ENCODE results near the gene GMPR.

Gene GMPR

DNA sequence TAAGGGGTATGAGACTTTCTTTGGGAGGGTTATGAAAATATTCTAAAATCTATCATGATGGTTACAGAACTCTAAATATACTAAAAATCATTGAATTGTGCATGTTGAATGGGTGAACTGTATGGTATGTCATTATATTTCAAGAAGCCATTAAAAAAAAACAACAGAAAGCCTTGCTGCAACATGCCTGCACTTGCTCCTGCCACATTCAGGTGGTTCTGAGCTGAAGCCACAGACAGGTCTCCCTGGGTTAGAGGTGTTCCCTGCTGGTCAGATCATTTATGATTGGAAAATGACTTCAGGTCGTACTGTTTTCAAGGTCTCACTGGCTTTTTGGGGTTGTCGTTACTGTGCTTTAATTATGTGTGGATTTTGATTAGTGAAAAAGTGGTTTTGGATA is 13.3 kb downstream of the GMPR start:
- H3K4me3 ChIP-seq (ENCODE audit: low read depth, low read length) = no peak overlapping the region
- DNase-seq (ENCODE audit: low read depth, low spot score) = no peak
- POLR2A ChIA-PET = no interaction called here
- TF ChIP-seq, protein P1, sequence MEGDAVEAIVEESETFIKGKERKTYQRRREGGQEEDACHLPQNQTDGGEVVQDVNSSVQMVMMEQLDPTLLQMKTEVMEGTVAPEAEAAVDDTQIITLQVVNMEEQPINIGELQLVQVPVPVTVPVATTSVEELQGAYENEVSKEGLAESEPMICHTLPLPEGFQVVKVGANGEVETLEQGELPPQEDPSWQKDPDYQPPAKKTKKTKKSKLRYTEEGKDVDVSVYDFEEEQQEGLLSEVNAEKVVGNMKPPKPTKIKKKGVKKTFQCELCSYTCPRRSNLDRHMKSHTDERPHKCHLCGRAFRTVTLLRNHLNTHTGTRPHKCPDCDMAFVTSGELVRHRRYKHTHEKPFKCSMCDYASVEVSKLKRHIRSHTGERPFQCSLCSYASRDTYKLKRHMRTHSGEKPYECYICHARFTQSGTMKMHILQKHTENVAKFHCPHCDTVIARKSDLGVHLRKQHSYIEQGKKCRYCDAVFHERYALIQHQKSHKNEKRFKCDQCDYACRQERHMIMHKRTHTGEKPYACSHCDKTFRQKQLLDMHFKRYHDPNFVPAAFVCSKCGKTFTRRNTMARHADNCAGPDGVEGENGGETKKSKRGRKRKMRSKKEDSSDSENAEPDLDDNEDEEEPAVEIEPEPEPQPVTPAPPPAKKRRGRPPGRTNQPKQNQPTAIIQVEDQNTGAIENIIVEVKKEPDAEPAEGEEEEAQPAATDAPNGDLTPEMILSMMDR (IDR thresholded peaks at IDR 0.05; ENCODE audit: insufficient read depth, low read length, missing control alignments) = no peak
- CTCF ChIA-PET = no interaction called here

DNA sequence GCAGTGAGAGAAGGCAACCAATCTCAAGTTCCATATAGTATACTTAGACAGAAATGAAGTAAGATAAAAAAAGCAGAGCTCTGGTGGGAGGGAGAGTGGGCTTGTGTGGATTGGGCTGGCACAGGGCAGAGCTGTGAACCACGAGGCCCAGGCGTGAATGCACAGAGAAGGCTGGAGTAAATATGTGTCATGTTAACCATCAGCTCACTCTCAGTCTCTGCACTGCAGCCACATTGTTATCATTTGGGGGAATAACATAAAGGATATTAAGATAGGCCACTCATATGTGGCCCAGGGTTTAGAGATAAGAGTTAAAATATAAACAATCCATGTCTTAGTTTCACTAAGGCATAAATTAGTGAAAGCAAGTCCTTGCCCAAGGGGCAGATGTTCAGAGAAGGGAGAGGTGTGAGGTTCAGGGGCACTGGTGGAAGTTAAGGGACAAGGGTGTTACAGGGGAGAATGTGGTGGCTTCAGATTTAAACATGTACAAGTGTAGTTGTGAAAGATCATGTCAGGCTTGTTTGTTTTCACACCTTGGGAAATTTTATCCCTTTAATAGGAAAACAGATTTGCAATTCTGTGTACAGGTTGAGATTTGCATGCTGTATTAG is 14.4 kb downstream of the GMPR start:
- no peak for DNase-seq (ENCODE audit: low read depth, low spot score)
- POLR2A ChIA-PET = no interaction called here
- TF ChIP-seq, protein P1 (IDR thresholded peaks at IDR 0.05; ENCODE audit: insufficient read depth, low read length, missing control alignments) = no peak
- no peak overlapping the region for H3K4me3 ChIP-seq (ENCODE audit: low read depth, low read length)
- CTCF ChIA-PET = interaction anchor here (1.4 kb wide), 1 partner anchor 23 kb away, joined by 3 read pairs; no protein-coding TSS in a partner anchor

DNA sequence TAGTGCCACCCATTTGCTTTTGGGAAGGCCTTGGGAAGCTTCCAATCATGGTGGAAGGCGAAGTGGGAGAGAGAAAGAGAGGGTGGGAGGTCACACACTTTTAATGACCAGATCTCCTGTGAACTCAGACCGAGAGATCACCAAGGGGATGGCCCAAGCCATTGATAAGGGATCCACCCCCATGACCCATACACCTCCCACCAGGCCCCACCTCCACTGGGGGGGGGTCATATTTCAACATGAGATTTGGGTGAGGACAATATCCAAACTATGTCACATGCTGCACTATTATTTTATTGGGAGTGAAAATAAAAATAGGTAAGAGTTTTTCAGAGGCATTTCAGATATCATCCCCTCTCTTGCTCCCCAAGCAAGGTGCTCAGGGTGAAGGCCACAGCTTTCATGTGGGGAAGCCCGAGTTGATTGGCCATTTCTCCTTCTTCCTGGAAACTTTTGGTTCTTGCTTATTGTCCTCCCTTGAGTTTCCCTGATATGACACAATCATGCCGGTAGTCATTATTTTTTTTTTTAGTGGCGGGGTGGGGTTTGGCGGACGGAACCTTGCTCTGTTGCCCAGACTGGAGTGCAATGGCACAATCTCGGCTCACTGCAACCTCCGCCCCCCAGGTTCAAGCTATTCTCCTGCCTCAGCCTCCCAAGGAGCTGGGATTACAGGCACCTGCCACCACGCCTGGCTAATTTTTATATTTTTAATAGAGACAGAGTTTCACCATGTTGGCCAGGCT is 15.2 kb downstream of the GMPR start:
- TF ChIP-seq, protein P1 (IDR thresholded peaks at IDR 0.05; ENCODE audit: insufficient read depth, low read length, missing control alignments) = no peak
- DNase-seq (ENCODE audit: low read depth, low spot score) = no peak
- POLR2A ChIA-PET = no interaction called here
- CTCF ChIA-PET = interaction anchor here (1.4 kb wide), 1 partner anchor 23 kb away, joined by 3 read pairs; no protein-coding TSS in a partner anchor
- no peak overlapping the region for H3K4me3 ChIP-seq (ENCODE audit: low read depth, low read length)

DNA sequence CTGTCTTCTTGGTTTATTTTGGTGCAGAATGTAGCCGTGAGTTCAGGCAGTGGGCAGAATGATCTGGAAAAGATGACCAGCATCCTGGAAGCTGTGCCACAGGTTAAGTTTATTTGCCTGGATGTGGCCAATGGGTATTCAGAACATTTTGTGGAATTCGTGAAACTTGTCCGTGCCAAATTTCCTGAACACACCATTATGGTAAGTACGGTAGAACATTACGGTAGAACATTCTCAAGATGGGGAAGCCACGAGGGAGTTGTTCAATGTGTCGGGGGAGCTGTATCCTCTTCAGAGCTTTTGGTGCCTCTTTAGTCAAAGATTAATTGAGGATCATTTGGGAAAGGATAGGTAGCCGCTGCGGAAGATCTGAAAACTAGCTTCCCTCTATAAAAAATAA is 16.1 kb downstream of the GMPR start:
- ChIA-PET CTCF (interaction anchor here (1.6 kb wide), 1 partner anchor 11 kb away, joined by 6 read pairs; no protein-coding TSS in a partner anchor), POLR2A (no interaction called here)
- TF ChIP-seq, protein P1 (IDR thresholded peaks at IDR 0.05; ENCODE audit: insufficient read depth, low read length, missing control alignments) = no peak
- no peak overlapping the region for H3K4me3 ChIP-seq (ENCODE audit: low read depth, low read length)
- DNase-seq (ENCODE audit: low read depth, low spot score) = no peak

DNA sequence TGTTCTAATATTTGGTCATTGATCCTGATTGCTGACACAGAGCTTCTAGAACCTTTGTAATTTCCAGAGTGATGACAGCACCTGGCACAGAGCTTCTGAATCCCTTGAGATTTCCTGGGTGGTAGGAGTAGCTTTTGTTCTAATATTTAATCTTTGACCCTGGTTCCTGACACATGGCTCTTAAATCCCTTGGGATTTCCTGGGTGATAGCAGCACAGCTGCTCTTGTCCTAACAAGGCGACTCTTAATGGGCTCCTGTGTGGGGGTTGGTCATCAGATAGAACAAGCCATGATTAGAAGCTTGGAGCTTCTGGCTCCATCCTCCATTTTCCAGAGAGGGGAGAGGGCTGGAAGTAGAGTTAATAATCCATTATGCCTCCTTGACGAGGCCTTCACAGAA is 18.4 kb downstream of the GMPR start:
- TF ChIP-seq, protein P1 (IDR thresholded peaks at IDR 0.05; ENCODE audit: insufficient read depth, low read length, missing control alignments) = no peak
- no peak overlapping the region for H3K4me3 ChIP-seq (ENCODE audit: low read depth, low read length)
- CTCF ChIA-PET = interaction anchor here (0.7 to 2.1 kb wide), 4 partner anchors 10 to 61 kb away, joined by 3 to 7 read pairs (median 4); no protein-coding TSS in a partner anchor
- no peak for DNase-seq (ENCODE audit: low read depth, low spot score)
- POLR2A ChIA-PET = no interaction called here

DNA sequence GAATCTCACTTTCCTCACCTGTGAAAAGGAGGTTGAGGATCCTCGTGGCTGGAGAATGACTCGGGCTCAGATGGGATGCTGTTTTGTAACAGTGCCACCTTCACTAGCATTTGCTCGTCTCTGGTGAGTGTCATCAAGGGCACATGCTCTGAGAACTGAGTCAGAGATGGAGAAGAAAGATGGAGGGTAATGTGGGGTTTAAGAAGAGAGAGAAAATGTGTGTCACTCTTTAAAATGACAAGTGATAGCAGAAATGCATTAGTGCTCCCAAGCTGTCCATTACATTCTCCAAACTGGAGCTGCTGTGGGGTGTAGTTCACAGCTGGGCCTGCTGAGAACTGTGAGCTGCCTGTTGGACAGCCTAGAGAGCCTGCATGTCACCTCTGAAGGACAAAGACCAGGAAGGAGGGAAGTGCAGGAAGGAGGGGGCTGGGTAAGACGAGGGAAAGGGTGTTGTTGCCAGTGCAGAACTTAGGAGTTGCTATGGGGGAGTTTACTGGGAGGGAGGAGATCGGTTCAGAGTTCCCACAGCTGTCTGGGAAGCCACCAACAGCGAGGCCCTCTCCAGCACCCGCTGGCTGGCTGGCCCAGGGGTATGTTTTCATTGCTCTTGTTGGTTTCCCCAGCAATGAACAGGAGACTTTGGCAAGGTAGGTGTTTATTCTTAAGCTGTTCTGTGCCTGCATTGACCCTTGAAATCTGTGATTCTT is 19.8 kb downstream of the GMPR start:
- no peak overlapping the region for H3K4me3 ChIP-seq (ENCODE audit: low read depth, low read length)
- no peak for DNase-seq (ENCODE audit: low read depth, low spot score)
- TF ChIP-seq, protein P1 (IDR thresholded peaks at IDR 0.05; ENCODE audit: insufficient read depth, low read length, missing control alignments) = no peak
- POLR2A ChIA-PET = no interaction called here
- CTCF ChIA-PET = interaction anchor here (2.1 kb wide), 1 partner anchor 28 kb away, joined by 7 read pairs; no protein-coding TSS in a partner anchor
